SU-DHL-6 (cell line): ENCODE results near the gene NKTR.

Source experiments
- H2AFZ ChIP-seq: fragments of 200-600 bp; sonication (generic); 2 replicates; pipeline ENCODE4 v1.6.1; 2014; ENCODE audit warnings: low read depth, mild to moderate bottlenecking, moderate library complexity, mixed read lengths, antibody characterized with exemption, low read length; ENCODE audit not compliant: severe bottlenecking
- H3F3A ChIP-seq: fragments of 200-600 bp; shearing (Covaris generic); 2 replicates; pipeline ENCODE4 v1.6.0; 2016; ENCODE audit warnings: antibody characterized with exemption, mild to moderate bottlenecking; ENCODE audit not compliant: insufficient read depth
- H3K27ac ChIP-seq: fragments of 200-600 bp; sonication (generic); 2 replicates; pipeline ENCODE4 v1.5.1; 2016; ENCODE audit warnings: low read depth, mild to moderate bottlenecking, low read length, moderate library complexity, mixed read lengths
- H3K27me3 ChIP-seq: fragments of 200-600 bp; sonication (generic), shearing (Covaris generic); 2 replicates; pipeline ENCODE4 v1.6.0; 2014; ENCODE audit warnings: mild to moderate bottlenecking, low read length
- H3K36me3 ChIP-seq: fragments of 200-600 bp; sonication (generic); 2 replicates; pipeline ENCODE4 v1.6.1; 2014; ENCODE audit warnings: mild to moderate bottlenecking, low read length, mixed read lengths
- H3K4me2 ChIP-seq: fragments of 300-600, 200-600 bp; shearing (Covaris generic), sonication (generic); 2 replicates; pipeline ENCODE4 v1.6.0; 2014; ENCODE audit warnings: low read length, low read depth, mild to moderate bottlenecking; ENCODE audit not compliant: poor library complexity, severe bottlenecking
- H3K4me3 ChIP-seq: fragments of 200-600 bp; sonication (generic); 2 replicates; pipeline ENCODE4 v1.5.1; 2014; ENCODE audit warnings: antibody characterized with exemption, low read length, mild to moderate bottlenecking, mixed read lengths; ENCODE audit not compliant: insufficient read depth, poor library complexity, severe bottlenecking
- H3K79me2 ChIP-seq: fragments of 200-600 bp; sonication (generic); 2 replicates; pipeline ENCODE4 v1.6.1; 2014; ENCODE audit warnings: mild to moderate bottlenecking, low read length, moderate library complexity; ENCODE audit not compliant: insufficient read depth
- H3K9ac ChIP-seq: fragments of 200-600 bp; sonication (generic); 2 replicates; pipeline ENCODE4 v1.7.0; 2014; ENCODE audit warnings: mild to moderate bottlenecking, low read length
- H3K9me2 ChIP-seq: fragments of 200-600 bp; sonication (generic); replicated peaks from 2 replicates; pipeline ENCODE4 v1.6.1; 2014; ENCODE audit warnings: low read length; ENCODE audit not compliant: insufficient read depth
- H3K9me3 ChIP-seq: fragments of 200-600 bp; sonication (generic); 2 replicates; pipeline ENCODE4 v1.6.1; 2014; ENCODE audit warnings: low read length, mixed read lengths; ENCODE audit not compliant: insufficient read depth
- H4K20me1 ChIP-seq: fragments of 200-600 bp; sonication (generic); 2 replicates; pipeline ENCODE4 v1.6.1; 2014; ENCODE audit warnings: low read depth, mild to moderate bottlenecking, antibody characterized with exemption, low read length, moderate library complexity, mixed read lengths
- CTCF ChIP-seq: fragments of 200-600 bp; sonication (generic); IDR thresholded peaks from one replicate; pipeline ENCODE4 v1.5.1; 2017; ENCODE audit warnings: antibody characterized with exemption, mild to moderate bottlenecking, low read length, moderate library complexity; ENCODE audit not compliant: insufficient read depth, poor library complexity, severe bottlenecking
- EZH2phosphoT487 ChIP-seq: fragments of 200-600 bp; sonication (generic), shearing (Covaris generic); conservative IDR thresholded peaks from 2 replicates; pipeline ENCODE4 v1.6.1; 2018; ENCODE audit warnings: mild to moderate bottlenecking, antibody characterized with exemption, low read length, moderate library complexity, mixed read lengths

NKTR gene

GRCh38 chr3:42663581-42664437 is 63.3 kb downstream of the NKTR start:
- Histone ChIP-seq H3K9ac (no peak overlapping the region), H4K20me1 (no peaks in the 10 kb centered on the region), H3K27me3 (no peaks in the 10 kb centered on the region), H3K4me3 (no peak overlapping the region), H3F3A (no peaks in the 10 kb centered on the region), H3K9me3 (no peaks in the 10 kb centered on the region), H3K4me2 (no peak overlapping the region), H2AFZ (no peak overlapping the region), H3K36me3 (no peaks in the 10 kb centered on the region), H3K79me2 (no peaks in the 10 kb centered on the region), H3K27ac (no peak overlapping the region), H3K9me2 (no peaks in the 10 kb centered on the region)
- TF ChIP-seq EZH2phosphoT487 (no peak), CTCF (no peak)

GRCh38 chr3:42664438-42664803 is 63.9 kb downstream of the NKTR start:
- H3K27me3 ChIP-seq: no peaks in the 10 kb centered on the region
- H4K20me1 ChIP-seq: no peaks in the 10 kb centered on the region
- no peaks in the 10 kb centered on the region for H3F3A ChIP-seq
- no peak overlapping the region for H2AFZ ChIP-seq
- no peaks in the 10 kb centered on the region for H3K79me2 ChIP-seq
- TF ChIP-seq EZH2phosphoT487: no peak
- no peak for TF ChIP-seq CTCF
- no peak overlapping the region for H3K4me3 ChIP-seq
- H3K9me3 ChIP-seq: no peaks in the 10 kb centered on the region
- H3K4me2 ChIP-seq: no peak overlapping the region
- no peaks in the 10 kb centered on the region for H3K36me3 ChIP-seq
- H3K27ac ChIP-seq: no peak overlapping the region
- H3K9ac ChIP-seq: no peak overlapping the region
- H3K9me2 ChIP-seq: no peaks in the 10 kb centered on the region

GRCh38 chr3:42665050-42665878 is 64.8 kb downstream of the NKTR start:
- Histone ChIP-seq H3K4me2 (no peak overlapping the region), H3K9me3 (no peaks in the 10 kb centered on the region), H3K36me3 (no peaks in the 10 kb centered on the region), H3K27ac (no peak overlapping the region), H2AFZ (no peak overlapping the region), H3K79me2 (no peaks in the 10 kb centered on the region), H3F3A (no peaks in the 10 kb centered on the region), H3K4me3 (no peak overlapping the region), H3K9ac (no peak overlapping the region), H3K27me3 (no peaks in the 10 kb centered on the region), H4K20me1 (no peaks in the 10 kb centered on the region), H3K9me2 (no peaks in the 10 kb centered on the region)
- TF ChIP-seq CTCF: no peak
- TF ChIP-seq EZH2phosphoT487: no peak
